Measurements from ENCODE around the gene DBH. TPM values are rescaled to one million over a fixed set of nuclear protein-coding genes. Genes with fewer than 3 reads are reported as not detected.

DBH gene
- total RNA-seq, 1 donor from 2014 or later, result not detected

DNA sequence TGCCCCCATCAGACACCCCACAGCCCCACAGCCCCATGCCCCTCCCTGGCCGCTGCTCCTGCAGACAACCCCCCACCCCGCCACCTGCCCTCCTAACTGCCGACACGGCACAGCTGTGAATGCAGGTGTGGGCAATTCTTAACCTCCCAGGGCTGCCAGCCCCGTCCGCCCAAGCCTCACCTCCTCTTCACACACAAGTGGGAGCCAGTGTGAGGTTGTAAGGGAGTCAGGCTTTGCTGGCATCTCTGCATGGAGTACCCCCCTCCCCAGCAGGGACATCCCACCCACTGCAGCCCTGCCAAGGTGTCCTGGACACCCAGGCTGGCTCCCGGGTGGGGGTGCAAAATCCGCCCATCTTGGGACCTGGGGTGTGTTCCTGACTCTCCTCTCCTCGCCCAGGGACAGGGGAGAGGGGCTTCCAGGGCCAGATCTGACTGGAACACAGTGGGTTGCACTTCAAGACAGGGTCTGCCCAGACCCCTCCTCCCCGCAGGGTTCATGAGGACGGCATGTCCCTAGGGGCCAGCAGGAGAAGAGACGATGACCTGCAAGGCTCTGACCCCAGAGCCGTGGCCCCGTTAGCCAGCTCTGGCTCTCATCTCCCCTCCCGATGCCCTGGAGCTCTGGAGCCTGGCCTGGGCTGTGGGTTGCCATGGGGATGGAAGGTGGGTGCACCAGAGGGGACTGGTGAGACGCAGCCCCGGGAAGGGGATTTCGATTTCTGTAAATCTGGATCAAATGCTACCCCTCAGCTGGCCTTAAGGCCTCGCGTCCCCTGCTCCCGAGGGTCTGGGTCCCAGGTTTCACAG is 67.6 kb downstream of the DBH start:
- Histone ChIP-seq H2AFZ (ENCODE audit: low read depth, low read length) (no peak overlapping the region), H3K36me3 (ENCODE audit: insufficient read depth, low read length) (no peaks in the 10 kb centered on the region), H3K27me3 (ENCODE audit: insufficient read depth, low read length) (no peaks in the 10 kb centered on the region), H4K20me1 (ENCODE audit: insufficient read depth, low read length) (no peaks in the 10 kb centered on the region), H3K4me3 (ENCODE audit: insufficient read depth, low read depth, low read length) (no peak overlapping the region), H3K9me3 (ENCODE audit: insufficient read depth, low read depth, low read length) (no peaks in the 10 kb centered on the region), H3K4me2 (ENCODE audit: low read length) (no peak overlapping the region), H3K27ac (ENCODE audit: low read depth, low read length) (no peak overlapping the region), H3K79me2 (ENCODE audit: insufficient read depth, low read length) (no peaks in the 10 kb centered on the region), H3K9ac (ENCODE audit: low read length) (no peak overlapping the region), H3K4me1 (ENCODE audit: insufficient read depth, low read length) (peaks cover 29% of the 10 kb centered on the region)
- no peak overlapping the region for H3K4me3 Mint-ChIP-seq (ENCODE audit: unreplicated experiment)
- DNase-seq (ENCODE audit: low read depth), result no peak
- peaks cover 7% of the 10 kb centered on the region for H3K4me1 Mint-ChIP-seq (ENCODE audit: low read depth, unreplicated experiment)
- H3K36me3 Mint-ChIP-seq (ENCODE audit: low read depth, unreplicated experiment), result no peaks in the 10 kb centered on the region
- TF ChIP-seq EZH2 (IDR thresholded peaks at IDR 0.05; ENCODE audit: insufficient read depth, low read length), result no peak
- TF ChIP-seq, protein P1, sequence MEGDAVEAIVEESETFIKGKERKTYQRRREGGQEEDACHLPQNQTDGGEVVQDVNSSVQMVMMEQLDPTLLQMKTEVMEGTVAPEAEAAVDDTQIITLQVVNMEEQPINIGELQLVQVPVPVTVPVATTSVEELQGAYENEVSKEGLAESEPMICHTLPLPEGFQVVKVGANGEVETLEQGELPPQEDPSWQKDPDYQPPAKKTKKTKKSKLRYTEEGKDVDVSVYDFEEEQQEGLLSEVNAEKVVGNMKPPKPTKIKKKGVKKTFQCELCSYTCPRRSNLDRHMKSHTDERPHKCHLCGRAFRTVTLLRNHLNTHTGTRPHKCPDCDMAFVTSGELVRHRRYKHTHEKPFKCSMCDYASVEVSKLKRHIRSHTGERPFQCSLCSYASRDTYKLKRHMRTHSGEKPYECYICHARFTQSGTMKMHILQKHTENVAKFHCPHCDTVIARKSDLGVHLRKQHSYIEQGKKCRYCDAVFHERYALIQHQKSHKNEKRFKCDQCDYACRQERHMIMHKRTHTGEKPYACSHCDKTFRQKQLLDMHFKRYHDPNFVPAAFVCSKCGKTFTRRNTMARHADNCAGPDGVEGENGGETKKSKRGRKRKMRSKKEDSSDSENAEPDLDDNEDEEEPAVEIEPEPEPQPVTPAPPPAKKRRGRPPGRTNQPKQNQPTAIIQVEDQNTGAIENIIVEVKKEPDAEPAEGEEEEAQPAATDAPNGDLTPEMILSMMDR (IDR thresholded peaks at IDR 0.05; ENCODE audit: insufficient read depth, low read depth, low read length), result no peak
- FAIRE-seq, result no peak
- peaks cover 23% of the 10 kb centered on the region for H3K27me3 Mint-ChIP-seq (ENCODE audit: low read depth, unreplicated experiment)
- H3K9me3 Mint-ChIP-seq (ENCODE audit: unreplicated experiment), result no peaks in the 10 kb centered on the region
- H3K27ac Mint-ChIP-seq (ENCODE audit: unreplicated experiment), result no peak overlapping the region

DNA sequence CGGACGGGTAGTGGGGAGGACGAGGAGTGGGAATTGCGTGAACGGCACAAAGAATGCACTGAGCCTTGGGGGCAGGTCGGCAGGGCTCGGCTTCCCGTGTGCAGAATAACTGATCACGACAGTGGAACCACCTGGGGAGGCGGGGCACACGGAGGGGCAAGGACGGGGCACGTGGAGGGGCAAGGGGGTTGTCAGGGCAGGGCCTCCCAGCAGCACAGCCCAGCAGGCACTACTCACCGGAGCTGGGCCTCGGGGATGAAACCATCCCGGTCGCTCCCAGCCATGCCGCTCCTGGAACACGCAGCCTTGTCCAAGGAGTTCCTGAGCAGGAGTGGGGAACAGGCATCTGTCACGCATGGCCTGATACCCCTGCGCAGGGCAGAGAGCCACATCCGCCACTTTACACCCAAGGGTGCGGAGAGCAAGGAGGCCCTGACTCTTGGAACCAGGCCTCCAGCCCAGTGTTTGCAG is 68.6 kb downstream of the DBH start:
- peaks cover 29% of the 10 kb centered on the region for H3K4me1 ChIP-seq (ENCODE audit: insufficient read depth, low read length)
- Mint-ChIP-seq H3K9me3 (ENCODE audit: unreplicated experiment) (no peaks in the 10 kb centered on the region), H3K4me3 (ENCODE audit: unreplicated experiment) (no peak overlapping the region), H3K36me3 (ENCODE audit: low read depth, unreplicated experiment) (no peaks in the 10 kb centered on the region), H3K4me1 (ENCODE audit: low read depth, unreplicated experiment) (peaks cover 7% of the 10 kb centered on the region), H3K27me3 (ENCODE audit: low read depth, unreplicated experiment) (peaks cover 27% of the 10 kb centered on the region), H3K27ac (ENCODE audit: unreplicated experiment) (no peak overlapping the region)
- no peaks in the 10 kb centered on the region for H3K9me3 ChIP-seq (ENCODE audit: insufficient read depth, low read depth, low read length)
- FAIRE-seq (no peak), DNase-seq (ENCODE audit: low read depth) (no peak)
- no peaks in the 10 kb centered on the region for H3K27me3 ChIP-seq (ENCODE audit: insufficient read depth, low read length)
- H3K4me3 ChIP-seq (ENCODE audit: insufficient read depth, low read depth, low read length), result no peak overlapping the region
- H3K4me2 ChIP-seq (ENCODE audit: low read length), result no peak overlapping the region
- no peak overlapping the region for H2AFZ ChIP-seq (ENCODE audit: low read depth, low read length)
- no peak overlapping the region for H3K27ac ChIP-seq (ENCODE audit: low read depth, low read length)
- no peaks in the 10 kb centered on the region for H3K79me2 ChIP-seq (ENCODE audit: insufficient read depth, low read length)
- no peak overlapping the region for H3K9ac ChIP-seq (ENCODE audit: low read length)
- TF ChIP-seq EZH2 (IDR thresholded peaks at IDR 0.05; ENCODE audit: insufficient read depth, low read length), result no peak
- TF ChIP-seq, protein P1 (IDR thresholded peaks at IDR 0.05; ENCODE audit: insufficient read depth, low read depth, low read length), result no peak
- no peaks in the 10 kb centered on the region for H4K20me1 ChIP-seq (ENCODE audit: insufficient read depth, low read length)
- H3K36me3 ChIP-seq (ENCODE audit: insufficient read depth, low read length), result no peaks in the 10 kb centered on the region

DNA sequence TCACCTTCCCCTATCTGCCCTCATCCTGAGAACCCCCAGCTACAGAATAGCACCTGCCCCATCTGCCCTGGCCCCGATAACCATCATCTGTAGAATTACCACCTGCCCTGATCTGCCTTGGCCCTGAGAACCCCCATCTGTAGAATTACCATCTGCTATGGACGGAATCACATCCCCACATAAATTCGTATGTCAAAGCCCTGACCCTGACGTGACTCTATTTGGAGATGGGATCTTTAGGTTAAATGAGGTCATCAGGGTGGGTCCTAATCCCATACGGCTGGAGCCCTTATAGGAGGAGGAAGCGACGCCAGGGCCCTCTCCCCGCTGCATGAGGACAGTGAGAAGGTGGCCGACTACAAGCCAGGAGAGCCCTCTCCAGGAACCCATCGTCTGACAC is 69.4 kb downstream of the DBH start:
- H3K9me3 Mint-ChIP-seq (ENCODE audit: unreplicated experiment), result no peaks in the 10 kb centered on the region
- Histone ChIP-seq H2AFZ (ENCODE audit: low read depth, low read length) (no peak overlapping the region), H3K9me3 (ENCODE audit: insufficient read depth, low read depth, low read length) (no peaks in the 10 kb centered on the region), H3K27me3 (ENCODE audit: insufficient read depth, low read length) (no peaks in the 10 kb centered on the region), H3K79me2 (ENCODE audit: insufficient read depth, low read length) (no peaks in the 10 kb centered on the region), H3K4me1 (ENCODE audit: insufficient read depth, low read length) (peaks cover 29% of the 10 kb centered on the region), H4K20me1 (ENCODE audit: insufficient read depth, low read length) (no peaks in the 10 kb centered on the region), H3K36me3 (ENCODE audit: insufficient read depth, low read length) (no peaks in the 10 kb centered on the region), H3K9ac (ENCODE audit: low read length) (no peak overlapping the region), H3K4me3 (ENCODE audit: insufficient read depth, low read depth, low read length) (no peak overlapping the region), H3K4me2 (ENCODE audit: low read length) (no peak overlapping the region), H3K27ac (ENCODE audit: low read depth, low read length) (no peak overlapping the region)
- H3K27me3 Mint-ChIP-seq (ENCODE audit: low read depth, unreplicated experiment), result peaks cover 28% of the 10 kb centered on the region
- no peak overlapping the region for H3K27ac Mint-ChIP-seq (ENCODE audit: unreplicated experiment)
- H3K36me3 Mint-ChIP-seq (ENCODE audit: low read depth, unreplicated experiment), result no peaks in the 10 kb centered on the region
- FAIRE-seq (no peak), DNase-seq (ENCODE audit: low read depth) (no peak)
- no peak overlapping the region for H3K4me3 Mint-ChIP-seq (ENCODE audit: unreplicated experiment)
- peaks cover 8% of the 10 kb centered on the region for H3K4me1 Mint-ChIP-seq (ENCODE audit: low read depth, unreplicated experiment)
- TF ChIP-seq EZH2 (IDR thresholded peaks at IDR 0.05; ENCODE audit: insufficient read depth, low read length), result no peak
- TF ChIP-seq, protein P1 (IDR thresholded peaks at IDR 0.05; ENCODE audit: insufficient read depth, low read depth, low read length), result no peak

Data from astrocyte (in vitro differentiated cells and primary cell).